GM21737 (cell line): ENCODE data around the gene PRR14L.
"Not testable (repeated sequence)": the region's sequence is repeated elsewhere in the genome, so short reads cannot be mapped to it uniquely, and the experiment has no call there.

Experiments used
- ATAC-seq: cut with Tn5 transposase; IDR thresholded peaks from one replicate; pipeline ENCODE4 v1.9.1; 2021; ENCODE audit warnings: mild to moderate bottlenecking, moderate library complexity; ENCODE audit not compliant: unreplicated experiment

The PRR14L gene

DNA sequence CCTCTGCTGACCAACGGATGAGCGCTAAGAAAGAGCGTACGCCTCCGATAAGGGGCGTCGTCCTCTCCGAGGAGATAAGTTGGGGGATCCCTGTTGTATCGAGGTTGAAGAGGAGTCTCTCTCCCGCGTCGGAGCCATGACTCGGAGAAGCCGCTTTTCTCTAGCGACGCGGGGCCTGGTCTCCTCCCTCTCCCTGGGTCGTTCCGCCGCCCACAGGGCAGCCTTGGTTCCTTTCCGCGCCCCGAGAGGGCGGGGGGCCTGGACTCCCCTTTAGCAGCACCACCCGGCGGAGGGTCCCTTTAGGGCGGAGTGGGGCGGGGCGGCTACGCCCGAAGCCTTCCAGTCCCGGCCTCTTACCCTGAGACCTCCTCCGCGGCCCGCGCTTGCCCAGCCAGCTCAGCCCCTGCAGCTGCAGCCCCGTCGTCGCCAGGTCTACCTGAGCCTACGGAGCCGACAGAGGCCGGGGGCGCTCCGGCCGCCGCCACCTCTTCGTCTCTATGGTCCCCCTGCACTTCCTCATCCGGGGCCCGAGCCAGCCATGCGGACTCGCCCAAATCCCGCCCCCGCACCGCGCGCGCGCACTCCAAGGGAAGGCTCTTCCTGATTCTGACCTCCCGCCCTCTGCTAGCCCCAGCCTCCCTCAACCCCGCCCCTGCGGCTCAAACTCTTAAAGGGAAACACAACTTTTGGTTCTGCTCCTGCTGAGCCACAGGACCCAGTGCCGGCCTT, at the start of gene PRR14L:
TSS of gene PRR14L (minus strand) at position 497 of the 729 bp plus-strand sequence. CDS start 11,272 bp downstream, outside the sequence.
- ATAC-seq, result peak; percentile 56

GRCh38 chr22:31799358-31799757, 49.4 kb upstream of the PRR14L start:
- ATAC-seq, result not testable (repeated sequence)

DNA sequence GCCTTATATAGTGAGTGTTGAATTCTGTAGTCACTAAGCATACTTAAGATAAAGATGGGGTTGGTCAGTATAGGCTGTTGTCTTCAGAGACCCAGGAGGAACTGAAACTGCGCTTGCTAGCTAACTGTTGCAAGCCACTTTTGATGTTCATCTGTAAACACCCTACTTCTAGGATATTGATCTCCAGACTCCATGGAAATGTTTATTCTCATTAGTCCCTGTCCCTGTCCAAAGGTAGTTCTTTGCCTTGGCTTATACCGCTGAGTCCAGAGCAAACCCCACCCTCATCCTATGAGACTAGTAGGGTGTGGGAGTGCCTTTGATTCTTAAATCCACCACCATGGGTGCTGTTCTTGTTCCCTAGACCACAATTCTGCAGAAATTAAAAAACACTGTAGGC, 40.3 kb upstream of the PRR14L start:
- peak; percentile 61 for ATAC-seq

GRCh38 chr22:31789803-31790202, 39.9 kb upstream of the PRR14L start:
- ATAC-seq, result no peak

DNA sequence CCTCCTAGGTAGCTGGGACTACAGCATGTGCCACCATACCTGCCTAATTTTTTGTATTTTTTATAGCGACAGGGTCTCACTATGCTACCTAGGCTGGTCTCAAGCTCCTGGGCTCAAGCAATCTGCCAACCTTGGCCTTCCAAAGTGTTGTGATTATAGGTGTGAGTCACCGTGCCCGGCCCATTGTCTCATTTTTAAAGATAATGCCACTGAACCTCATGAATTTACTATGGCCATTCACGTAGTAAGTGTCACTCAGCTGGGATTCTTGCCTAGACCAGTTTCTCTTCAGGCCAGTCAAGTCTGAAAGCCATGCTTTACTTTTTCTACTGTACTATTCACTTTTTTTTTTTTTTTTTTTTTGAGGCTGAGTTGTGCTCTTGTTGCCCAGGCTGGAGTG, 26.3 kb upstream of the PRR14L start:
- ATAC-seq, result no peak

DNA sequence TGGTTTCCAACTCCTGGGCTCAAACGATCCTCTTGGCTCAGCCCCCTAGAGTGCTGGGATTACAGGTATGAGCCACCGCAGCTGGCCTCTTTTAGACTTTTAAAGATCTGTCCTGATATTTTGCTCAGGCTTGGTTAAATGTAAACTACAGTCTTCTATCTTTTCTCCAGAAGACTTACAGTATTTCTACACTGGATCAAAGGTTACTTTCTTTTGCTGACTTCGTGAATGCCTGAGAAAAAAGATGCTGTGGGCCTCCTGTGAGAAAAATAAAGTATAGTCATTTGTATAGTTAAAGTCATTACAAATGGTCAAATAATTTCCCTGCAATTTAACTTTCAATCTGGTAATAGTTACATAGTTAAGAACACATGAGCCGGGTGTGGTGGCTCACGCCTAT, 23.5 kb upstream of the PRR14L start:
- ATAC-seq, result no peak

DNA sequence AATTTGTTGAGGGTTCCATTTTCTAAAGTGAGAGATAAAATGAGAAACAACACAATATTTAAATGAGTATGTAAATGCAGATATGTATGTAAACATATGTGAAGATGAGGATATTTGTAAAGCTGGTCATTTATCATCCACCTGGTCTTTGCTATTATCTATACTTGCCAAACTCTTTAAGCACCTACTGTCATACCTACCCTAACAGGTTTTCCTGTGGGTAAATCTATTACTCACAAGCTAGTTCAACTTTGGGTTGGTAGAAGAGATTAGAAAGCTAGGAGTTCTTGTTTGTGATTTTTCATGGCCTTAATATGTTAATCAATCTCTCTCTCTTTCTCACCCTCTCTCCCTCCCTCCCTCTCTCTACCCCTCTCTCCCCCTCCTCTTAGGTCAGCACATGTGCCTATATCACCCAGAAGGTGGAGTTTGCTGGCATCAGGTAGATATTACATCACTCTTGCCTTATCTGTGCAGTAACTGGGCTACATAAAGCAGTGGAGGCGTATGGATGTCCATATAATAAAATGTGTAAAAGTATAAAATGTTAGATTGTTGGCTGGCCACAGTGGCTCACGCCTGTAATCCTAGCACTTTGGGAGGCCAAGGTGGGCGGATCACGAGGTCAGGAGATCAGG, 18.6 kb upstream of the PRR14L start:
- ATAC-seq, result no peak

DNA sequence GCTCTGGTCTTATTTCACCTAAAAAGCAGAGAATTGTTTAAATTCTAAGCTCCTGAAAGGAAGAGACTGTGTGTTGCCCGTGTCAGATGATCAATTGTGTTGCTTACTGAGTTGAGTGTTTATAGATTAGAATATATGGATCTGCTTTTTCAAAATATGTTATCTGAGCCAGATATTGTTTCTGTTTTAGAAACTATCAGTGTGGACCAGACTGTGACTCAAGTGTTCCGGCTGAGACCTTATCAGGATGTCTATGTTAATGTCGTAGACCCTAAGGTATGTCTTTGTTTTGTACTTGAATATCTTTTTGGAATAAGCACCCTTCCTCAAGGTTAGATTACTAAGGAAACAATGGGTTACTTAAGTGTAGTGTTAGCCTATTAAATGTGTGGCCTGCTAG, 14.9 kb upstream of the PRR14L start:
- ATAC-seq, result no peak

DNA sequence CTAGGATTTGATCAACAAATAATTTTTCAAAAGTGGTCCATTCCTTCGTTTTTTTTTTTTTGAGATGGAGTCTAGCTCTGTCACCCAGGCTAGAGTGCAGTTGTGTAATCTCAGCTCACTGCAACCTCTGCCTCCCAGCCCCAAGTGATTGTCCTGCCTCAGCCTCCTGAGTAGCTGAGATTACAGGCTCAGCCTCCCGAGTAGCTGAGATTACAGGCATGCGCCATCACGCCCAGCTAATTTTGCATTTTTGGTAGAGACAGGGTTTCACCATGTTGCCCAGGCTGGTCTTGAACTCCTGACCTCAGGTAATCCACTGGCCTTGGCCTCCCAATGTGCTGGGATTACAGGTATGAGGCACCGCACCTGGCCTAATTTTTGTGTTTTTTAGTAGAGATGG, 8.9 kb upstream of the PRR14L start:
- not testable (repeated sequence) for ATAC-seq

- no peak for ATAC-seq
Observed at GRCh38 chr22:31757265-31757664, 7.3 kb upstream of the PRR14L start.

- ATAC-seq, result no peak
Observed at GRCh38 chr22:31754813-31755212, 4.9 kb upstream of the PRR14L start.

- ATAC-seq, result peak; percentile 58
Observed at GRCh38 chr22:31753634-31754501, 3.9 kb upstream of the PRR14L start, which contains the start of gene DEPDC5. Gene DEPDC5, plus strand, starts transcription at chr22:31754019. Its CDS starts 903 bp downstream, at chr22:31754922.

GRCh38 chr22:31753005-31753633, 3.2 kb upstream of the PRR14L start:
- ATAC-seq, result peak; percentile 6

- ATAC-seq, result no peak
Observed at GRCh38 chr22:31752096-31752847, 2.3 kb upstream of the PRR14L start.

DNA sequence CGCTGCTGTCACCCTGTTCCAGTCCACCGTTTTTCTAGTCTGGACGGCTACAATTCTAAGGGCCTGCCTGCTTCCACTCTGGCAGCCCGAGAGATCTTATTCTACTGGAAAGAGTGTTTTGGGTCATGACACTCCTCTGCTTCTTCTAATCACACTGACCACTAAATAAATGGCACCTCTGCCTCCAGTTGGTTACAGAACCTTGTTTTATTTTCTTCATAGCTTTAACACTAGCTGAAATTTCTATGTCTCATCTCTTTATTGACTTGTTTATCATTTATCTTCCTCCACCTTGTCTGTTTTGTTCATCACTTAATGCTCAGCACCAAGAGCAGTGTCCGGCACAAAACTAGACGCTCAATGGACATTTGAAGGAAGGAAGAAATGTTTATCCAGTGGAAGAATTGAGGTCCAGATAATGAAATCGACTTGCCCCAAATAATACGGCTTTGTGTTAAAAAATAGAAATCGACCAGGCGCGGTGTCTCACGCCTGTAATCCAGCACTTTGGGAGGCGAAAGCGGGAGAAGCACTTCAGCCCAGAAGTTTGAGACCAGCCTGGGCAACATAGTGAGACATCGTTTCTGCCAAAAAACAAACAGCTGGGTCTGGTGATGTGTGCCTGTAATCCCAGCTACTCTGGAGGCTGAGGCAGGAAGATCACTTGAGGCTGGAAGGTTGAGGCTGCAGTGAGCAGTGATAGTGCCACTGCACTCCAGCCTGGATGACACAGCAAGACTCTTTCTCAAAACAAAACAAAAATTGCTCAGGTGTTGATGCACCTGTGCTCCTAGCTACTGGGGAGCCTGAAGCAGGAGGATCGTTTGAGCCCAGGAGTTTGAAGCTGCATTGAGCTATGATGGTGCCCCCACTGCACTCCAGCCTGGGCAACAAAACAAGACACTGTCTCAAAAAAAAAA, 693 bp upstream of the PRR14L start:
- no peak for ATAC-seq

- no peak for ATAC-seq
Observed at GRCh38 chr22:31748490-31748889, 1.4 kb downstream of the PRR14L start.

DNA sequence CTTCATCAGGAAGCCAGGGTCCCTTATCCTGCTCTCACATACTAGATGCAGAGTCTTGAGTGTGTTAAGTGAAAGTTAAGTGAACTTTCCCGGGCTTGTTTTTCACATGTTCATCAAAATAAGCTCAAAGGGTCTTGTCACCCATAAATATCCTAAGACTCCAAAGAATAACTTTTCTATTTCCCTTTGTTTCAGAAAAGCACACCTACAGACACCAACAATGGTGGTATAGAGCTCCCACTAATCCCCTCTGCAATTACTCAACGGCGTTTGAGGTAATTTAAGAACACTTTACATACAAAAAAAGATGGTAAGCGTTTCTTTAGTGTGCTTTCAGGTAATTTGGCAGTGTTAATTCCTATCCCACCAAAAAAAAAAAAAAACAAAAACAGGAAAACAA, 2.5 kb downstream of the PRR14L start:
- ATAC-seq, result no peak

GRCh38 chr22:31743871-31744270, 6.1 kb downstream of the PRR14L start:
- ATAC-seq, result no peak

GRCh38 chr22:31742682-31743081, 7.2 kb downstream of the PRR14L start:
- no peak for ATAC-seq
